ENCODE results near the gene GPBAR1.

GPBAR1 gene

GRCh38 chr2:218218268-218219185, 42.3 kb upstream of the GPBAR1 start:
- Mint-ChIP-seq H3K4me3 (peak overlapping the region; percentile 95), H3K27ac (peak overlapping the region; percentile 75), H3K9me3 (no peaks in the 10 kb centered on the region), H3K27me3 (ENCODE audit: low read depth, poor library complexity) (peaks cover 9% of the 10 kb centered on the region), H3K36me3 (ENCODE audit: low read depth) (peaks cover 12% of the 10 kb centered on the region), H3K4me1 (peaks cover 56% of the 10 kb centered on the region)
- no peak for DNase-seq
- TF ChIP-seq CTCF (IDR thresholded peaks at IDR 0.05): no peak

- Mint-ChIP-seq H3K4me1 (peaks cover 66% of the 10 kb centered on the region), H3K9me3 (no peaks in the 10 kb centered on the region), H3K27me3 (ENCODE audit: low read depth, poor library complexity) (peaks cover 2% of the 10 kb centered on the region), H3K36me3 (ENCODE audit: low read depth) (peaks cover 18% of the 10 kb centered on the region), H3K27ac (no peak overlapping the region), H3K4me3 (peak overlapping the region; percentile 95)
- DNase-seq: no peak
- TF ChIP-seq CTCF (IDR thresholded peaks at IDR 0.05): no peak
These were observed 40.9 kb upstream of the GPBAR1 start for GRCh38 chr2:218219934-218220333.

- peaks cover 64% of the 10 kb centered on the region for H3K4me1 Mint-ChIP-seq
- H3K36me3 Mint-ChIP-seq (ENCODE audit: low read depth): peaks cover 29% of the 10 kb centered on the region
- no peak overlapping the region for H3K27ac Mint-ChIP-seq
- no peak for TF ChIP-seq CTCF (IDR thresholded peaks at IDR 0.05)
- no peak overlapping the region for H3K4me3 Mint-ChIP-seq
- no peak for DNase-seq
- no peaks in the 10 kb centered on the region for H3K9me3 Mint-ChIP-seq
- no peaks in the 10 kb centered on the region for H3K27me3 Mint-ChIP-seq (ENCODE audit: low read depth, poor library complexity)
These were observed 39.8 kb upstream of the GPBAR1 start for GRCh38 chr2:218221000-218221399.

- H3K4me1 Mint-ChIP-seq: peaks cover 54% of the 10 kb centered on the region
- no peaks in the 10 kb centered on the region for H3K27me3 Mint-ChIP-seq (ENCODE audit: low read depth, poor library complexity)
- DNase-seq: no peak
- no peak overlapping the region for H3K27ac Mint-ChIP-seq
- no peaks in the 10 kb centered on the region for H3K9me3 Mint-ChIP-seq
- no peak overlapping the region for H3K4me3 Mint-ChIP-seq
- TF ChIP-seq CTCF (IDR thresholded peaks at IDR 0.05): no peak
- peaks cover 43% of the 10 kb centered on the region for H3K36me3 Mint-ChIP-seq (ENCODE audit: low read depth)
These were observed 37.8 kb upstream of the GPBAR1 start for GRCh38 chr2:218223046-218223445.

GRCh38 chr2:218224186-218224585, 36.6 kb upstream of the GPBAR1 start:
- no peaks in the 10 kb centered on the region for H3K9me3 Mint-ChIP-seq
- H3K27me3 Mint-ChIP-seq (ENCODE audit: low read depth, poor library complexity): no peaks in the 10 kb centered on the region
- DNase-seq: no peak
- peaks cover 43% of the 10 kb centered on the region for H3K4me1 Mint-ChIP-seq
- peak overlapping the region; percentile 12 for H3K27ac Mint-ChIP-seq
- H3K4me3 Mint-ChIP-seq: no peak overlapping the region
- no peak for TF ChIP-seq CTCF (IDR thresholded peaks at IDR 0.05)
- H3K36me3 Mint-ChIP-seq (ENCODE audit: low read depth): peaks cover 53% of the 10 kb centered on the region

- H3K4me1 Mint-ChIP-seq: peaks cover 16% of the 10 kb centered on the region
- peaks cover 61% of the 10 kb centered on the region for H3K36me3 Mint-ChIP-seq (ENCODE audit: low read depth)
- H3K27ac Mint-ChIP-seq: peak overlapping the region; percentile 51
- no peak for DNase-seq
- H3K27me3 Mint-ChIP-seq (ENCODE audit: low read depth, poor library complexity): no peaks in the 10 kb centered on the region
- no peak for TF ChIP-seq CTCF (IDR thresholded peaks at IDR 0.05)
- H3K9me3 Mint-ChIP-seq: no peaks in the 10 kb centered on the region
- H3K4me3 Mint-ChIP-seq: no peak overlapping the region
These were observed 33.9 kb upstream of the GPBAR1 start for GRCh38 chr2:218226903-218227302.

Measured in nephron progenitor cell (in vitro differentiated cells).